ENCODE data around the gene RDM1.

DNA sequence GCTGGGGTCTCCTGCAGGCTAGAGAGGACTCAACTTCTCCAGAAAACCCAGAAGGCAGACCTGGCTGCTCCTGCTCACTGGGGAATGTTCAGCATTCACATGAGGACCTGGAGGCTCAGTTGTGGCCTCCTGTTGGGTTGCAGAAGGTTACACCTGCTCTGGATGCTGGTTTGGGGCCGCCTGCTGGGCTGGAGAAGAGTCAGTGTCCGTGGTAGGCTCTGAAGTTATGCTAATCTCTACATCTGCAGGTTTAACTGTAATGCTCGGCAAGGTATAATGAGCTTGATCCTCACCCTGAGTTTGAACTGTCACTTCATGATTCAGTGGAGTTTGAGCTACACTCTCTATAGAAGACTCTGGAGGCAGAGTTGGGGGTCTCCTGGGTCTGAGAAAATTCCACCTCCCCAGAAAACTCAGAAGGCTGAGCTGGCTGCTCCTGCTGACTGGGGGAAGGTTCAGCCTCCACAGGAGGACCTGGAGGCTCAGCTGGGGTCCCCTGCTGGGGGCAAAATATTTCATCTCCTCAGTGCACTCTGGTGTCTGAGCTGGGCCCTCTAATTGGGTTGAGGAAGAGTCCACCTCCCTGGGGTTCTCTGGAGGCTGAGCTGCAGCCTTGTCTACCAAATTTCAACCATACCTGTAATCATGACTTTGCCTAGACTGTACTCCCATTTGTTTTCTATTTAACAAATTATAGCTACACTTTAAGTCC, 23.5 kb downstream of the RDM1 start:
- TF ChIP-seq, protein P1, sequence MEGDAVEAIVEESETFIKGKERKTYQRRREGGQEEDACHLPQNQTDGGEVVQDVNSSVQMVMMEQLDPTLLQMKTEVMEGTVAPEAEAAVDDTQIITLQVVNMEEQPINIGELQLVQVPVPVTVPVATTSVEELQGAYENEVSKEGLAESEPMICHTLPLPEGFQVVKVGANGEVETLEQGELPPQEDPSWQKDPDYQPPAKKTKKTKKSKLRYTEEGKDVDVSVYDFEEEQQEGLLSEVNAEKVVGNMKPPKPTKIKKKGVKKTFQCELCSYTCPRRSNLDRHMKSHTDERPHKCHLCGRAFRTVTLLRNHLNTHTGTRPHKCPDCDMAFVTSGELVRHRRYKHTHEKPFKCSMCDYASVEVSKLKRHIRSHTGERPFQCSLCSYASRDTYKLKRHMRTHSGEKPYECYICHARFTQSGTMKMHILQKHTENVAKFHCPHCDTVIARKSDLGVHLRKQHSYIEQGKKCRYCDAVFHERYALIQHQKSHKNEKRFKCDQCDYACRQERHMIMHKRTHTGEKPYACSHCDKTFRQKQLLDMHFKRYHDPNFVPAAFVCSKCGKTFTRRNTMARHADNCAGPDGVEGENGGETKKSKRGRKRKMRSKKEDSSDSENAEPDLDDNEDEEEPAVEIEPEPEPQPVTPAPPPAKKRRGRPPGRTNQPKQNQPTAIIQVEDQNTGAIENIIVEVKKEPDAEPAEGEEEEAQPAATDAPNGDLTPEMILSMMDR (IDR thresholded peaks at IDR 0.05) = no peak
- no peak for TF ChIP-seq POLR2A (IDR thresholded peaks at IDR 0.05)
- TF ChIP-seq EP300 (IDR thresholded peaks at IDR 0.05) = no peak
